BLaER1 treated with 17β-estradiol and CSF1 and Interleukin-3, amounts not matched to agents 10 nM and 100 nM (cell line): ENCODE results near the gene STAMBPL1.

Experiments
- H3K27ac ChIP-seq, 11 experiments: shearing (Covaris generic); formaldehyde crosslinking; 2 replicates each; pipeline ENCODE4 v1.8.1; 2022
- H3K27me3 ChIP-seq, 11 experiments: shearing (Covaris generic); formaldehyde crosslinking; 2 replicates each; pipeline ENCODE4 v1.8.1; 2022
- H3K36me3 ChIP-seq, 11 experiments: shearing (Covaris generic); formaldehyde crosslinking; 2 replicates each; pipeline ENCODE4 v1.8.1; 2022
- H3K4me1 ChIP-seq, 10 experiments: shearing (Covaris generic); formaldehyde crosslinking; 2 replicates each; pipeline ENCODE4 v1.8.1; 2022
- H3K4me2 ChIP-seq, 11 experiments: shearing (Covaris generic); formaldehyde crosslinking; 2 replicates each; pipeline ENCODE4 v1.8.1; 2022
- H3K4me3 ChIP-seq, 10 experiments: shearing (Covaris generic); formaldehyde crosslinking; 2 replicates each; pipeline ENCODE4 v1.8.1; 2022
- H3K9ac ChIP-seq, 11 experiments: shearing (Covaris generic); formaldehyde crosslinking; 2 replicates each; pipeline ENCODE4 v1.8.1; 2022
- H3K9me3 ChIP-seq, 11 experiments: shearing (Covaris generic); formaldehyde crosslinking; replicated peaks in 1 of 11; 2 replicates each; pipeline ENCODE4 v1.8.1; 2022
- H4K20me1 ChIP-seq, 11 experiments: shearing (Covaris generic); formaldehyde crosslinking; 2 replicates each; pipeline ENCODE4 v1.8.1; 2022
- Cebpa-rat ChIP-seq, 11 experiments: shearing (Covaris generic); IDR thresholded peaks; 2 replicates each; pipeline ENCODE4 v1.8.1; 2022

STAMBPL1 gene

GRCh38 chr10:88964869-88965415, 84.9 kb downstream of the STAMBPL1 start:
- Histone ChIP-seq H3K27me3 (no peaks in the 10 kb centered on the region), H3K4me2 (peak overlapping the region in 3 of 11 experiments; percentile 30 to 71 (median 50); a peak in 6 of 22 replicates), H3K9ac (no peak overlapping the region), H3K9me3 (peaks cover 0 to 5% (median 0%) of the 10 kb centered on the region in 11 experiments; a peak in 1 of 22 replicates), H4K20me1 (peaks cover 0 to 36% (median 0%) of the 10 kb centered on the region in 11 experiments; a peak in 2 of 22 replicates), H3K27ac (no peak overlapping the region), H3K36me3 (peaks cover 0 to 6% (median 0%) of the 10 kb centered on the region in 11 experiments; a peak in 1 of 22 replicates), H3K4me1 (peaks cover 15 to 29% (median 20%) of the 10 kb centered on the region in 10 experiments), H3K4me3 (no peak overlapping the region)
- no peak for TF ChIP-seq Cebpa-rat (IDR thresholded peaks at IDR 0.05)

- no peak overlapping the region for H3K4me2 ChIP-seq
- no peaks in the 10 kb centered on the region for H3K36me3 ChIP-seq
- H4K20me1 ChIP-seq = peaks cover 0 to 29% (median 0%) of the 10 kb centered on the region in 11 experiments; a peak in 2 of 22 replicates
- no peak overlapping the region for H3K4me3 ChIP-seq
- no peaks in the 10 kb centered on the region for H3K9me3 ChIP-seq
- H3K27me3 ChIP-seq = no peaks in the 10 kb centered on the region
- no peak for TF ChIP-seq Cebpa-rat (IDR thresholded peaks at IDR 0.05)
- H3K4me1 ChIP-seq = peaks cover 9 to 29% (median 15%) of the 10 kb centered on the region in 10 experiments
- no peak overlapping the region for H3K9ac ChIP-seq
- H3K27ac ChIP-seq = no peak overlapping the region
Measured at GRCh38 chr10:88966797-88967196, 86.8 kb downstream of the STAMBPL1 start.

DNA sequence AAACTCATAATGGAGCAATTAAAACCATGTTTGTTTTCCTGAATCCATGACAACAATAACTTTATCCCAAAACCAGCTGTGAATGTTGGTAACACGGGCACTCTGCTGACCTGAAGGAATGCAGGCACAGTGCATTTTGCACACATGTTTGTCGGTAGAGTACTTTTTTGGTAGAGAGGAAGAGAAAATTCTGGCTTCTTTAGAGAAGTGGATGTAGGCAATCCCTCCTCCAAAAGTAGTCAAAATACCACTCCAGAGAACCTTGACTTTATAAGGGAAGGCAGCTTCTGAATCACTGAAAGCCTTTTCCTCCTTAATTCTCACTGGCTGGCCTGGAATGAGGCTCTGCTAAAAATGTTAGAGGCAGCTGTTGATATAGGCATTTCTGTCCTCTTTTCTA, 88.3 kb downstream of the STAMBPL1 start:
- H3K27ac ChIP-seq = no peak overlapping the region
- H3K4me1 ChIP-seq = peaks cover 0 to 16% (median 2%) of the 10 kb centered on the region in 10 experiments; a peak in 6 of 20 replicates
- no peaks in the 10 kb centered on the region for H3K36me3 ChIP-seq
- H3K4me3 ChIP-seq = no peak overlapping the region
- no peaks in the 10 kb centered on the region for H3K9me3 ChIP-seq
- no peak overlapping the region for H3K4me2 ChIP-seq
- peaks cover 0 to 29% (median 0%) of the 10 kb centered on the region in 11 experiments; a peak in 2 of 22 replicates for H4K20me1 ChIP-seq
- H3K27me3 ChIP-seq = no peaks in the 10 kb centered on the region
- TF ChIP-seq Cebpa-rat (IDR thresholded peaks at IDR 0.05) = no peak
- no peak overlapping the region for H3K9ac ChIP-seq

DNA sequence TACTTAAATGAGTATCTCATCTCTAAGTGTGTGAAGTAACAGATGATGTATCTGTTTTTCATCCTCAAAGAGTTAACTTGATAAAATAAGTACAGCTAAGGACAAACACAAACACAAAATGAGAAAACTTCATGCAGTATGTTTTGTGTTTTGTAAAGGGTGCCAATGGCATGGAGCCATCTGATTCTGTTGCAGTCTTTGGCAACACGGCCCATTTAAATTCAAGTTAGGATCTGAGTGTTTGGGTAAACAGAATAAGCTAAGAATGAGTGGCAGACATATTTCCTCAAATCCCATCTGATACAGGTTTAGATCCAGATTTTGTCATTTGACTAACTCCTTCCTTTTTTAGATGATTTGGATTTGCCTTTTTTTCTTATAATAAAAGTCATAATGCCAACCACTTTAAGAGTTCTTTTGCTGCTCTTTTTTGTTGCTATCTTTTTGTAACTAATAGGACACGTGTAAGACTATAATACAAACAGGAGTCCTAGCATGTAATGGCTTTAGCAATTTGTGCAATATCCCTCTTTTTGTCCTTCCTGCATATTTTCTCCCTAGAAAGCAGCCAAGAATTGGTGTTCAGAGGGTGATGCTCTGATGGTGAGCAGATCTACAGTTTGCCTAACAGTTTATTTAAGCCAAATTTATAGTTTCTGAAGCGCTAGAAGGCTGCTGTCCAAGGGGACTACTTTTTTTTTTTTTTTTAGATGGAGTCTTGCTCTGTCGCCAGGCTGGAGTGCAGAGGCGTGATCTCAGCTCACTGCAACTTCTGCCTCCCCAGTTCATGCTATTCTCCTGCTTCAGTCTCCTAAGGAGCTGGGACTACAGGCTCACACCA, 91.4 kb downstream of the STAMBPL1 start:
- no peak for TF ChIP-seq Cebpa-rat (IDR thresholded peaks at IDR 0.05)
- Histone ChIP-seq H4K20me1 (peaks cover 0 to 13% (median 0%) of the 10 kb centered on the region in 11 experiments; a peak in 2 of 22 replicates), H3K9ac (no peak overlapping the region), H3K4me3 (no peak overlapping the region), H3K4me2 (no peak overlapping the region), H3K9me3 (no peaks in the 10 kb centered on the region), H3K4me1 (peaks cover 4 to 14% (median 10%) of the 10 kb centered on the region in 10 experiments; a peak in 15 of 20 replicates), H3K36me3 (no peaks in the 10 kb centered on the region), H3K27ac (no peak overlapping the region), H3K27me3 (no peaks in the 10 kb centered on the region)
